Neural progenitor cell (in vitro differentiated cells): ENCODE data around the gene SF3B2. TPM values are rescaled to one million over a fixed set of nuclear protein-coding genes. Genes with fewer than 3 reads are reported as not detected.

Experiments used
- DNase-seq: peaks from one replicate; pipeline ENCODE4 v3.0.0-alpha.2; 2016; ENCODE audit warnings: low spot score
- H2AFZ ChIP-seq: fragments of 200-600 bp; sonication (generic); replicated peaks from 2 replicates; pipeline ENCODE4 v1.6.1; 2016; ENCODE audit warnings: antibody characterized with exemption
- H3F3A ChIP-seq: fragments of 200-600 bp; sonication (generic); 2 replicates; pipeline ENCODE4 v1.6.1; 2016; ENCODE audit warnings: antibody characterized with exemption, low read depth
- H3K27ac ChIP-seq: fragments of 200-600 bp; sonication (generic); 2 replicates; pipeline ENCODE4 v1.5.1; 2016; ENCODE audit warnings: mild to moderate bottlenecking
- H3K27me3 ChIP-seq: fragments of 200-600 bp; sonication (generic); 2 replicates; pipeline ENCODE4 v1.6.1; 2016; ENCODE audit warnings: mild to moderate bottlenecking, moderate library complexity
- H3K36me3 ChIP-seq: fragments of 200-600 bp; sonication (generic); 2 replicates; pipeline ENCODE4 v1.5.1; 2016
- H3K4me1 ChIP-seq: fragments of 200-600 bp; sonication (generic); 2 replicates; pipeline ENCODE4 v1.6.1; 2016; ENCODE audit warnings: mixed run types
- H3K4me2 ChIP-seq: fragments of 200-600 bp; sonication (generic); 2 replicates; pipeline ENCODE4 v1.6.1; 2016
- H3K4me3 ChIP-seq: fragments of 200-600 bp; sonication (generic); 2 replicates; pipeline ENCODE4 v1.5.1; 2016
- H3K79me2 ChIP-seq: fragments of 200-600 bp; sonication (generic); 2 replicates; pipeline ENCODE4 v1.6.1; 2016; ENCODE audit warnings: low read depth
- H3K9ac ChIP-seq: fragments of 200-600 bp; sonication (generic); 2 replicates; pipeline ENCODE4 v1.6.1; 2016
- H3K9me3 ChIP-seq: fragments of 200-600 bp; sonication (generic); 2 replicates; pipeline ENCODE4 v1.5.1; 2016; ENCODE audit warnings: low read depth
- H4K20me1 ChIP-seq: fragments of 200-600 bp; sonication (generic); 2 replicates; pipeline ENCODE4 v1.6.1; 2016; ENCODE audit warnings: low read depth
- H3K27ac Mint-ChIP-seq: 3 replicates; pipeline ENCODE4 v1.8.0; 2021; ENCODE audit warnings: mixed read lengths
- H3K27me3 Mint-ChIP-seq: 2 replicates; pipeline ENCODE4 v1.8.0; 2022; ENCODE audit warnings: low read depth, mild to moderate bottlenecking, inconsistent platforms, moderate library complexity, mixed read lengths; ENCODE audit not compliant: insufficient read depth
- H3K36me3 Mint-ChIP-seq: 3 replicates; pipeline ENCODE4 v1.8.0; 2021; ENCODE audit warnings: mixed read lengths
- H3K4me1 Mint-ChIP-seq: 3 replicates; pipeline ENCODE4 v1.8.0; 2021; ENCODE audit warnings: mixed read lengths
- H3K4me3 Mint-ChIP-seq: 3 replicates; pipeline ENCODE4 v1.8.0; 2021; ENCODE audit warnings: mild to moderate bottlenecking, moderate library complexity, mixed read lengths
- H3K9me3 Mint-ChIP-seq: 3 replicates; pipeline ENCODE4 v1.8.0; 2020; ENCODE audit warnings: mixed read lengths
- EZH2 ChIP-seq: fragments of 200-600 bp; sonication (generic); IDR thresholded peaks from 2 replicates; pipeline ENCODE4 v1.6.1; 2017; ENCODE audit warnings: antibody characterized with exemption, mild to moderate bottlenecking, moderate library complexity
- EZH2phosphoT487 ChIP-seq: fragments of 200-600 bp; sonication (generic); IDR thresholded peaks from 2 replicates; pipeline ENCODE4 v1.6.1; 2017; ENCODE audit warnings: antibody characterized with exemption
- total RNA-seq: library from RNA; depleted of rRNA; stranded (reverse); fragments of >200 nt; gene quantifications from 2 replicates; pipeline ENCODE4 v1.2.3, GENCODE V29; 2015; ENCODE audit warnings: low replicate concordance
- TF ChIP-seq, protein P1 (sequence below): fragments of 200-600 bp; sonication (generic); IDR thresholded peaks from 2 replicates; pipeline ENCODE4 v1.5.1; 2017; ENCODE audit warnings: antibody characterized with exemption, mild to moderate bottlenecking

The SF3B2 gene
- total RNA-seq, 1 donor from 2014 or later: 198 TPM

DNA sequence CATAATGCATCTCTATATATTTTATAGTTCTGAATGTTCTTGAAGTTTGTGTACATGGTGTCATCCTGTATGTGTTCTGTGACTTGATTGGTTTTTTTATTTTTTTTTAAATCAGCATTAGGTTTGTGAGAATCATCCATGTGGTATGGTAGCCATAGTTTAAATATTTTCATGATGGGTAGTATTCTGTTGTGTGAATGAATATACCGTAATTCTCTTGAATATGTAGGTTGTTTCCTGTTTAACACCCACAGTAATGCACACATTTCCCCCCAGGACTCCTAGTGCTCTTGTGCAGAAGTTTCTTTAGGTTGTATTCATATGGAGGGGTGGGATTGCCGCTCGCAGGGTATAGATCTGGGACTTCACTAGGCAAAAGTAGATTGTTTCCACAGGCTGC, 19.9 kb downstream of the SF3B2 start:
- TF ChIP-seq EZH2phosphoT487 (no peak), EZH2 (no peak)
- TF ChIP-seq, protein P1, sequence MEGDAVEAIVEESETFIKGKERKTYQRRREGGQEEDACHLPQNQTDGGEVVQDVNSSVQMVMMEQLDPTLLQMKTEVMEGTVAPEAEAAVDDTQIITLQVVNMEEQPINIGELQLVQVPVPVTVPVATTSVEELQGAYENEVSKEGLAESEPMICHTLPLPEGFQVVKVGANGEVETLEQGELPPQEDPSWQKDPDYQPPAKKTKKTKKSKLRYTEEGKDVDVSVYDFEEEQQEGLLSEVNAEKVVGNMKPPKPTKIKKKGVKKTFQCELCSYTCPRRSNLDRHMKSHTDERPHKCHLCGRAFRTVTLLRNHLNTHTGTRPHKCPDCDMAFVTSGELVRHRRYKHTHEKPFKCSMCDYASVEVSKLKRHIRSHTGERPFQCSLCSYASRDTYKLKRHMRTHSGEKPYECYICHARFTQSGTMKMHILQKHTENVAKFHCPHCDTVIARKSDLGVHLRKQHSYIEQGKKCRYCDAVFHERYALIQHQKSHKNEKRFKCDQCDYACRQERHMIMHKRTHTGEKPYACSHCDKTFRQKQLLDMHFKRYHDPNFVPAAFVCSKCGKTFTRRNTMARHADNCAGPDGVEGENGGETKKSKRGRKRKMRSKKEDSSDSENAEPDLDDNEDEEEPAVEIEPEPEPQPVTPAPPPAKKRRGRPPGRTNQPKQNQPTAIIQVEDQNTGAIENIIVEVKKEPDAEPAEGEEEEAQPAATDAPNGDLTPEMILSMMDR: no peak
- no peak overlapping the region for H3K27ac Mint-ChIP-seq
- H3K79me2 ChIP-seq: peaks cover 15% of the 10 kb centered on the region

DNA sequence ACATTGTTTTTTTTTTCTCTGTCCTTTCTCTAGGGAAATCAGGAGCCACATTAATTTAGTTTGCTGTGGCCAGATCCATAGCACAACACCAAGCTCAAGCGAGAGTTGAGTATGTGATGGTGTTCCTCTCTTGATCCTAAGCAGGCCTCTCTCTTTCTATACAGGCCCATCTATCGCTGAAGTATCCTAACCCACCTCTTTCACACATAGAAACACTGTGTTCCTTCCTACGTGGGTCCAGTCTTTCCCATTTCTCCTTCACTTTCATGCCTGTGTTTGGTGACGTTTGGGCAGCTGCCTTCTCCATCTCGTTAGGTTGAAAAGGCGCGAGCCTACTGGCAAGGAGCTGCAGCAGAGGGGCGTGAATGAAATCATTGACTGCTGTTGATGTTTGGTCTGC, 20.4 kb downstream of the SF3B2 start:
- H3F3A ChIP-seq: peaks cover 23% of the 10 kb centered on the region
- Mint-ChIP-seq H3K4me3 (peak overlapping the region; percentile 96), H3K9me3 (no peaks in the 10 kb centered on the region), H3K27ac (no peak overlapping the region), H3K27me3 (no peaks in the 10 kb centered on the region), H3K4me1 (peaks cover 19% of the 10 kb centered on the region), H3K36me3 (peaks cover 20% of the 10 kb centered on the region)
- H3K9me3 ChIP-seq: no peaks in the 10 kb centered on the region
- H3K36me3 ChIP-seq: no peaks in the 10 kb centered on the region
- peaks cover 15% of the 10 kb centered on the region for H3K79me2 ChIP-seq
- H3K4me1 ChIP-seq: peaks cover 15% of the 10 kb centered on the region
- H3K4me2 ChIP-seq: no peak overlapping the region
- H3K4me3 ChIP-seq: no peak overlapping the region
- H4K20me1 ChIP-seq: peaks cover 23% of the 10 kb centered on the region
- H3K9ac ChIP-seq: no peak overlapping the region
- no peak for DNase-seq
- H2AFZ ChIP-seq: no peak overlapping the region
- TF ChIP-seq, protein P1: no peak
- no peak for TF ChIP-seq EZH2
- TF ChIP-seq EZH2phosphoT487: no peak
- no peak overlapping the region for H3K27ac ChIP-seq
- no peaks in the 10 kb centered on the region for H3K27me3 ChIP-seq

More for the DNA sequence above, 19.9 kb downstream of the SF3B2 start:
- H3K27ac ChIP-seq: no peak overlapping the region
- H4K20me1 ChIP-seq: peaks cover 27% of the 10 kb centered on the region
- H3K4me1 ChIP-seq: peaks cover 15% of the 10 kb centered on the region
- Mint-ChIP-seq H3K4me1 (peaks cover 19% of the 10 kb centered on the region), H3K36me3 (peaks cover 20% of the 10 kb centered on the region), H3K27me3 (no peaks in the 10 kb centered on the region), H3K4me3 (peak overlapping the region; percentile 96), H3K9me3 (no peaks in the 10 kb centered on the region)
- peak overlapping the region; percentile 98 for H3K4me3 ChIP-seq
- peaks cover 2% of the 10 kb centered on the region for H3K36me3 ChIP-seq
- H2AFZ ChIP-seq: no peak overlapping the region
- no peaks in the 10 kb centered on the region for H3K9me3 ChIP-seq
- H3K4me2 ChIP-seq: peak overlapping the region; percentile 99
- H3K27me3 ChIP-seq: no peaks in the 10 kb centered on the region
- no peak overlapping the region for H3K9ac ChIP-seq
- peaks cover 28% of the 10 kb centered on the region for H3F3A ChIP-seq
- DNase-seq: no peak

DNA sequence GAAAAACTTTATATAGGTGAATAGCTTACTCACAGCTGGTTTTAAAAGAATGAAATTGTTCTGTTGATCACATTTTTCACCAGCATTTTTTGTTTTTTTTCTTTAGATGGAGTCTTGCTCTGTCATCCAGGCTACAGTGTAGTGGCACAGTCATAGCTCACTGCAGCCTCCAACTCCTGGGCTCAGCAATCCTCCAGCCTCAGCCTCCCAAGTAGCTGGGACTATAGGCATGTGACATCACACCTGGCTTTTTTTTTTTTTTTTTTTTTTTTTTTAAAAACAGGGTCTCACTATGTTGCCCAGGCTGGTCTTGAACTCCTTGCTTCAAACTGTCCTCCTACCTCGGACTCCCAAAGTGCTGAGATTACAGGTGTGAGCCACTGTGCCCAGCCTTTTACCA, 21.5 kb downstream of the SF3B2 start:
- H3K9me3 ChIP-seq: no peaks in the 10 kb centered on the region
- H3K4me2 ChIP-seq: no peak overlapping the region
- TF ChIP-seq, protein P1: no peak
- TF ChIP-seq EZH2phosphoT487: no peak
- TF ChIP-seq EZH2: no peak
- H3K27me3 ChIP-seq: no peaks in the 10 kb centered on the region
- peaks cover 18% of the 10 kb centered on the region for H3K36me3 Mint-ChIP-seq
- peaks cover 15% of the 10 kb centered on the region for H3K4me1 ChIP-seq
- H3K79me2 ChIP-seq: peaks cover 15% of the 10 kb centered on the region
- no peak overlapping the region for H3K4me3 ChIP-seq
- H3K9ac ChIP-seq: no peak overlapping the region
- H3K9me3 Mint-ChIP-seq: no peaks in the 10 kb centered on the region
- peaks cover 14% of the 10 kb centered on the region for H4K20me1 ChIP-seq
- no peak overlapping the region for H3K4me3 Mint-ChIP-seq
- peaks cover 13% of the 10 kb centered on the region for H3F3A ChIP-seq
- DNase-seq: no peak
- no peaks in the 10 kb centered on the region for H3K27me3 Mint-ChIP-seq
- H3K27ac Mint-ChIP-seq: no peak overlapping the region
- H3K4me1 Mint-ChIP-seq: peaks cover 19% of the 10 kb centered on the region
- H3K36me3 ChIP-seq: no peaks in the 10 kb centered on the region
- no peak overlapping the region for H3K27ac ChIP-seq
- no peak overlapping the region for H2AFZ ChIP-seq
